Measurements from ENCODE around the gene CST7. TPM values are rescaled to one million over a fixed set of nuclear protein-coding genes. Genes with fewer than 3 reads are reported as not detected.

Gene CST7
- polyA plus RNA-seq, 1 of the 3 experiments (the other 2 are of a cell fraction) = 0.07 TPM

GRCh38 chr20:24993337-24994185, 44.5 kb downstream of the CST7 start:
- WGBS (ENCODE audit: low lambda C conversion rate) = 63% methylated on average over 9 of the region's 9 CpGs
- no peaks in the 10 kb centered on the region for H3K9me2 ChIP-seq
- no peaks in the 10 kb centered on the region for H3K27me3 ChIP-seq (ENCODE audit: insufficient read depth)
- H3K4me3 ChIP-seq (ENCODE audit: low read depth in 2 of 2, low read length in 1 of 2) = peak overlapping the region; percentile 91 to 95
- TF ChIP-seq EP300 (IDR thresholded peaks at IDR 0.05; ENCODE audit: borderline replicate concordance in 1 of 2, low read depth in 1 of 2, low read length in 1 of 2) = no peak
- peak; percentile 57 for TF ChIP-seq RAD21 (IDR thresholded peaks at IDR 0.05; ENCODE audit: low read length)
- no peak for TF ChIP-seq FOSL2 (IDR thresholded peaks at IDR 0.05; ENCODE audit: borderline replicate concordance, low read depth)
- peak; percentile 54 for TF ChIP-seq CTCF (IDR thresholded peaks at IDR 0.05)
- H3K4me2 ChIP-seq = peak overlapping the region; percentile 95
- peaks cover 17 to 20% of the 10 kb centered on the region in 2 experiments; a peak in 3 of 4 replicates for H3K4me1 ChIP-seq (ENCODE audit: control insufficient read depth in 1 of 2, insufficient read depth in 2 of 2, low read depth in 1 of 2, low read length in 1 of 2)
- CTCF ChIA-PET = interaction anchor here (0.7 to 4.7 kb wide), 32 partner anchors 10 to 449 kb away, joined by 3 to 48 read pairs (median 4); partner anchors contain the start of genes GINS1 and PYGB
- no peak for DNase-seq
- peaks cover 36% of the 10 kb centered on the region for H3K79me2 ChIP-seq (ENCODE audit: insufficient read depth)
- peaks cover 11% of the 10 kb centered on the region for H3F3A ChIP-seq (replicated peaks; ENCODE audit: insufficient read depth)
- no peaks in the 10 kb centered on the region for H3K9me3 ChIP-seq
- no peaks in the 10 kb centered on the region for H4K20me1 ChIP-seq (ENCODE audit: insufficient read depth)
- H3K36me3 ChIP-seq (replicated peaks in 1 of 2; ENCODE audit: control insufficient read depth in 1 of 2, insufficient read depth in 2 of 2, low read length in 1 of 2) = peaks cover 0 to 3% of the 10 kb centered on the region in 2 experiments
- POLR2A ChIA-PET = interaction anchor here (0.5 kb wide), 1 partner anchor 457 kb away, joined by 3 read pairs; no protein-coding TSS in a partner anchor
- peak overlapping the region; percentile 75 for H3K9ac ChIP-seq
- H2AFZ ChIP-seq (ENCODE audit: low read depth) = peak overlapping the region; percentile 88
- peak overlapping the region; percentile 76 to 89 for H3K27ac ChIP-seq (ENCODE audit: low read depth in 2 of 2, low read length in 1 of 2)

GRCh38 chr20:24994186-24994465, 45.1 kb downstream of the CST7 start:
- WGBS (ENCODE audit: low lambda C conversion rate) = 89% methylated on average over 1 of the region's 1 CpG
- Histone ChIP-seq H4K20me1 (ENCODE audit: insufficient read depth) (no peaks in the 10 kb centered on the region), H3K36me3 (replicated peaks in 1 of 2; ENCODE audit: control insufficient read depth in 1 of 2, insufficient read depth in 2 of 2, low read length in 1 of 2) (peaks cover 0 to 1% of the 10 kb centered on the region in 2 experiments), H2AFZ (ENCODE audit: low read depth) (peak overlapping the region; percentile 5; the same call in 1 of the 2 replicates), H3F3A (replicated peaks; ENCODE audit: insufficient read depth) (peaks cover 11% of the 10 kb centered on the region), H3K9me2 (no peaks in the 10 kb centered on the region), H3K4me2 (no peak overlapping the region), H3K4me1 (ENCODE audit: control insufficient read depth in 1 of 2, insufficient read depth in 2 of 2, low read depth in 1 of 2, low read length in 1 of 2) (peaks cover 17 to 20% of the 10 kb centered on the region in 2 experiments; a peak in 3 of 4 replicates), H3K27me3 (ENCODE audit: insufficient read depth) (no peaks in the 10 kb centered on the region; the same call in 1 of the 2 replicates), H3K4me3 (ENCODE audit: low read depth in 2 of 2, low read length in 1 of 2) (no peak overlapping the region), H3K27ac (ENCODE audit: low read depth in 2 of 2, low read length in 1 of 2) (no peak overlapping the region), H3K9ac (no peak overlapping the region), H3K9me3 (no peaks in the 10 kb centered on the region), H3K79me2 (ENCODE audit: insufficient read depth) (peaks cover 30% of the 10 kb centered on the region)
- TF ChIP-seq EZH2phosphoT487 (IDR thresholded peaks at IDR 0.05; ENCODE audit: borderline replicate concordance, low read depth) (no peak), TCF12 (IDR thresholded peaks at IDR 0.05) (no peak), MXI1 (IDR thresholded peaks at IDR 0.05; ENCODE audit: low read depth, low read length) (no peak), CHD2 (IDR thresholded peaks at IDR 0.05; ENCODE audit: low read length, partially characterized antibody) (no peak)
- ChIA-PET POLR2A (interaction anchor here (0.5 kb wide), 1 partner anchor 457 kb away, joined by 3 read pairs; no protein-coding TSS in a partner anchor), CTCF (interaction anchor here (0.7 to 4.7 kb wide), 34 partner anchors 10 to 448 kb away, joined by 3 to 48 read pairs (median 4); partner anchors contain the start of genes GINS1 and PYGB)
- no peak for DNase-seq

Measured in SK-N-SH (cell line).